ENCODE measurements around the gene TCAF1. TPM values are rescaled to one million over a fixed set of nuclear protein-coding genes. Genes with fewer than 3 reads are reported as not detected.

TCAF1 gene
- total and polyA plus RNA-seq, 2 of the 4 experiments (the other 2 are of a cell fraction), result 39.3 to 91.8 TPM

DNA sequence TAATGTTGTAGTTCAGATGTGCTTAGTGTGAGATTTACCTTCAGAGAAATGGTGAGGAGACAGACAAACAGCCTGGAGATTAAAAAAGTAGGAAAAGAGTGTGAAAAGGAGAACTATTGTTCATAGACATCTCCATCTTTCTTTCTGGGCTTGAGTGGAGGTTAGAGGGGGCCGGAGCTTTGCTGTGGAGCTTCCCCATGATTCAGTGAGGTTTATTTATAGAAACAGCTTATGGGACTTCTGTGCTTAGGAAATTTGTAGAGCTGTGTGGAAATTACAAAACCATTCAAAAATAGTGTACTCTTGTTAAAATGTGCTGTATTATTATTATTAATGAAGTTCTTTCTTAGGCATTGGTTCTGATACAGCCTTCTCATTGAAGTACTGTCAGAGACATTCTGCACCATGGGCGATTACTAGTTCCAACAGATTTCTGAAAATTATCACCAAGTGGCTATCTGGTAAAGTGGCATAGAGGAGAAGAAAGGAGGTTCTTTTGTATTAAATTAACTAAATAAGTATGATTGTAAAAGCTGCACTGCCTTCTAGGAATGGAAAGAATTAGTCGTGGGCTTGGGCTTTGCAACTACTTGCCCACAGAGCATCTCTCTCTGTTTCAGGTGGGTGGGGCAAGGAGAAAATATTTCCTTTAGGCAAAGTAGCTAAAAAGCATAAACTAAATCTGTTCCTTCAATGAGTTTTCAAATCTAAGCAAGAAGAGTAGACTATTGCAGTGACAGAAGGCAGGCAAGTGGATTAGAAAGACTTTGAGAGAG is 8.7 kb upstream of the TCAF1 start:
- peaks cover 8% of the 10 kb centered on the region for H3K4me1 ChIP-seq (ENCODE audit: control insufficient read depth, insufficient read depth, low read length)
- TF ChIP-seq CEBPB (IDR thresholded peaks at IDR 0.05; ENCODE audit: low read depth, low read length) (no peak), BHLHE40 (IDR thresholded peaks at IDR 0.05; ENCODE audit: low read depth, low read length) (no peak), SMC3 (IDR thresholded peaks at IDR 0.05; ENCODE audit: low read depth, low read length) (no peak), POLR2A (IDR thresholded peaks at IDR 0.05; ENCODE audit: low read depth, low read length) (no peak), MAFK (IDR thresholded peaks at IDR 0.05; ENCODE audit: low read depth, low read length) (no peak), RCOR1 (IDR thresholded peaks at IDR 0.05; ENCODE audit: insufficient replicate concordance, low read length) (no peak), NFE2L2 (IDR thresholded peaks at IDR 0.05; ENCODE audit: low read depth, low read length) (no peak)
- TF ChIP-seq, protein P1, sequence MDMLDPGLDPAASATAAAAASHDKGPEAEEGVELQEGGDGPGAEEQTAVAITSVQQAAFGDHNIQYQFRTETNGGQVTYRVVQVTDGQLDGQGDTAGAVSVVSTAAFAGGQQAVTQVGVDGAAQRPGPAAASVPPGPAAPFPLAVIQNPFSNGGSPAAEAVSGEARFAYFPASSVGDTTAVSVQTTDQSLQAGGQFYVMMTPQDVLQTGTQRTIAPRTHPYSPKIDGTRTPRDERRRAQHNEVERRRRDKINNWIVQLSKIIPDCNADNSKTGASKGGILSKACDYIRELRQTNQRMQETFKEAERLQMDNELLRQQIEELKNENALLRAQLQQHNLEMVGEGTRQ (IDR thresholded peaks at IDR 0.05; ENCODE audit: low read depth, low read length), result no peak
- TF ChIP-seq, protein P2, sequence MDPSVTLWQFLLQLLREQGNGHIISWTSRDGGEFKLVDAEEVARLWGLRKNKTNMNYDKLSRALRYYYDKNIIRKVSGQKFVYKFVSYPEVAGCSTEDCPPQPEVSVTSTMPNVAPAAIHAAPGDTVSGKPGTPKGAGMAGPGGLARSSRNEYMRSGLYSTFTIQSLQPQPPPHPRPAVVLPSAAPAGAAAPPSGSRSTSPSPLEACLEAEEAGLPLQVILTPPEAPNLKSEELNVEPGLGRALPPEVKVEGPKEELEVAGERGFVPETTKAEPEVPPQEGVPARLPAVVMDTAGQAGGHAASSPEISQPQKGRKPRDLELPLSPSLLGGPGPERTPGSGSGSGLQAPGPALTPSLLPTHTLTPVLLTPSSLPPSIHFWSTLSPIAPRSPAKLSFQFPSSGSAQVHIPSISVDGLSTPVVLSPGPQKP (IDR thresholded peaks at IDR 0.05; ENCODE audit: borderline replicate concordance, low read depth, low read length), result no peak
- H3K9me1 ChIP-seq (ENCODE audit: insufficient read depth, low read length), result no peaks in the 10 kb centered on the region
- dilution Hi-C loops (cut with HindIII; ENCODE audit: low sequenced_read_pairs, unreplicated experiment), result no loop called here
- no peak overlapping the region for H2AK9ac ChIP-seq (replicated peaks; ENCODE audit: low read depth, low read length, poor library complexity)
- CTCF ChIA-PET, result interaction anchor here (1.9 kb wide), 1 partner anchor 9 kb away, joined by 7 read pairs; the partner anchor contains the start of gene TCAF1
- H4K5ac ChIP-seq (ENCODE audit: low read depth, low read length), result no peak overlapping the region
- H2AFZ ChIP-seq (replicated peaks; ENCODE audit: low read length, poor library complexity), result no peak overlapping the region
- H2AK5ac ChIP-seq (ENCODE audit: low read depth, low read length), result no peak overlapping the region
- POLR2A ChIA-PET (ENCODE audit: unreplicated experiment), result no interaction called here
- H2BK15ac ChIP-seq (ENCODE audit: low read depth, low read length), result no peak overlapping the region
- no TSS peak for BruUV-seq (replicated peaks)
- H4K8ac ChIP-seq (ENCODE audit: low read depth in 2 of 2, low read length in 2 of 2), result no peak overlapping the region
- no peak overlapping the region for H3K9ac ChIP-seq (ENCODE audit: low read depth, low read length)
- DNase-seq, result peak; percentile 34
- no peaks in the 10 kb centered on the region for H3K79me1 ChIP-seq (ENCODE audit: low read depth in 1 of 2, low read length in 2 of 2)
- no peak overlapping the region for H2BK5ac ChIP-seq (ENCODE audit: low read depth, low read length, poor library complexity, severe bottlenecking)
- H2BK20ac ChIP-seq (ENCODE audit: low read depth, low read length), result no peak overlapping the region
- H3K56ac ChIP-seq (ENCODE audit: extremely low read depth, insufficient read depth, low read length), result no peak overlapping the region
- H3K14ac ChIP-seq (replicated peaks; ENCODE audit: low read depth, low read length), result no peak overlapping the region
- peak; percentile 60 for ATAC-seq (ENCODE audit: low read depth)
- intact Hi-C loops (cut with micrococcal nuclease), result no loop called here
- H3K23ac ChIP-seq (ENCODE audit: low read depth, low read length), result no peak overlapping the region
- H4K91ac ChIP-seq (ENCODE audit: insufficient read depth, low read depth, low read length), result no peak overlapping the region
- H3K9me3 ChIP-seq (ENCODE audit: control insufficient read depth, insufficient read depth, low read length), result no peaks in the 10 kb centered on the region
- H3K4ac ChIP-seq (ENCODE audit: low read depth, low read length), result no peak overlapping the region
- no peak overlapping the region for H3K4me3 ChIP-seq (ENCODE audit: insufficient read depth, low read depth, low read length)
- H3K36me3 ChIP-seq (ENCODE audit: control insufficient read depth, insufficient read depth, low read length), result no peaks in the 10 kb centered on the region
- no peaks in the 10 kb centered on the region for H4K20me1 ChIP-seq (ENCODE audit: insufficient read depth, low read length)
- no peak overlapping the region for H2BK120ac ChIP-seq (ENCODE audit: low read depth, low read length)
- no CpG with 5 or more reads among the region's 3 CpGs for WGBS, 2 experiments (ENCODE audit: extremely low coverage in 2 of 2, insufficient read length in 1 of 2)
- no peaks in the 10 kb centered on the region; the same call in 1 of the 2 replicates for H3K27me3 ChIP-seq (ENCODE audit: control insufficient read depth, insufficient read depth, low read length)
- H3K18ac ChIP-seq (ENCODE audit: low read depth, low read length), result peak overlapping the region; percentile 5; the same call in 1 of the 2 replicates
- in situ Hi-C loops (cut with MboI; ENCODE audit: low sequenced_read_pairs), result no loop called here
- H3K4me2 ChIP-seq (ENCODE audit: low read depth, low read length), result no peak overlapping the region
- H3K27ac ChIP-seq (ENCODE audit: insufficient read depth, low read length), result no peak overlapping the region
